Measurements from ENCODE around the gene HDDC3.

Gene HDDC3

GRCh38 chr15:90931828-90932659, at the start of gene HDDC3:
TSS of gene HDDC3 (minus strand) at chr15:90932549. CDS start at chr15:90932540, 9 bp downstream.
- peak; percentile 81 for DNase-seq (ENCODE audit: low read depth)

- DNase-seq (ENCODE audit: low read depth), result no peak
Observed at GRCh38 chr15:90982135-90982534, 49.8 kb upstream of the HDDC3 start.

- no peak for DNase-seq (ENCODE audit: low read depth)
Observed at GRCh38 chr15:90981681-90982080, 49.3 kb upstream of the HDDC3 start.

- DNase-seq (ENCODE audit: low read depth), result no peak
Observed at GRCh38 chr15:90979582-90979981, 47.2 kb upstream of the HDDC3 start.

- DNase-seq (ENCODE audit: low read depth), result no peak
Observed at GRCh38 chr15:90974216-90974615, 41.9 kb upstream of the HDDC3 start.

- no peak for DNase-seq (ENCODE audit: low read depth)
Observed at GRCh38 chr15:90972133-90972532, 39.8 kb upstream of the HDDC3 start.

GRCh38 chr15:90970274-90970673, 37.9 kb upstream of the HDDC3 start:
- DNase-seq (ENCODE audit: low read depth), result no peak

GRCh38 chr15:90968434-90968833, 36.1 kb upstream of the HDDC3 start:
- DNase-seq (ENCODE audit: low read depth), result no peak

- no peak for DNase-seq (ENCODE audit: low read depth)
Observed at GRCh38 chr15:90967206-90967605, 34.9 kb upstream of the HDDC3 start.

GRCh38 chr15:90966262-90966661, 33.9 kb upstream of the HDDC3 start:
- no peak for DNase-seq (ENCODE audit: low read depth)

- DNase-seq (ENCODE audit: low read depth), result no peak
Observed at GRCh38 chr15:90962021-90962420, 29.7 kb upstream of the HDDC3 start.

- no peak for DNase-seq (ENCODE audit: low read depth)
Observed at GRCh38 chr15:90960298-90961091, 28.1 kb upstream of the HDDC3 start.

- DNase-seq (ENCODE audit: low read depth), result no peak
Observed at GRCh38 chr15:90959894-90960293, 27.5 kb upstream of the HDDC3 start.

GRCh38 chr15:90959028-90959595, 26.8 kb upstream of the HDDC3 start:
- DNase-seq (ENCODE audit: low read depth), result no peak

- no peak for DNase-seq (ENCODE audit: low read depth)
Observed at GRCh38 chr15:90957791-90958190, 25.4 kb upstream of the HDDC3 start.

- DNase-seq (ENCODE audit: low read depth), result no peak
Observed at GRCh38 chr15:90957031-90957790, 24.9 kb upstream of the HDDC3 start.

- DNase-seq (ENCODE audit: low read depth), result peak; percentile 35
Observed at GRCh38 chr15:90956274-90957030, 24.1 kb upstream of the HDDC3 start.

- no peak for DNase-seq (ENCODE audit: low read depth)
Observed at GRCh38 chr15:90955624-90956273, 23.4 kb upstream of the HDDC3 start.

GRCh38 chr15:90954712-90955623, 22.6 kb upstream of the HDDC3 start, which contains the start of gene RCCD1:
TSS of gene RCCD1 (plus strand) at chr15:90954884. CDS start at chr15:90956735, 1,851 bp downstream.
- DNase-seq (ENCODE audit: low read depth), result peak; percentile 84
